HepG2 (cell line): ENCODE data around the gene RAB24. TPM values are rescaled to one million over a fixed set of nuclear protein-coding genes. Genes with fewer than 3 reads are reported as not detected.

Experiments used
- ATAC-seq: fragments of 200-7000 bp; cut with Tn5 transposase; 3 replicates; pipeline ENCODE4 v1.9.1; 2020; ENCODE audit warnings: mild to moderate bottlenecking, moderate library complexity
- BruUV-seq: library from RNA; stranded (reverse); fragments of 400-500 nt; replicated peaks from 2 replicates; lab custom pipeline; 2021; lab: Mats Ljungman, UMichigan
- CTCF ChIA-PET: fragments of 300-600 bp; formaldehyde crosslinking; extraction: SDS; loops from one replicate; lab custom pipeline; 2021; ENCODE audit warnings: low total read pairs, inconsistent platforms, low intra/inter-chr PET ratio; lab: Yijun Ruan, JAX
- POLR2A ChIA-PET: fragments of 350-600 bp; sonication (Branson Sonifier 250); formaldehyde crosslinking; loops from one replicate; lab custom pipeline; 2020; ENCODE audit warnings: antibody characterized with exemption, inconsistent platforms; lab: Yijun Ruan, JAX
- DNase-seq: peaks from one replicate; pipeline ENCODE4 v3.0.0-alpha.2; 2015; ENCODE audit warnings: low spot score
- FAIRE-seq: peaks from 3 replicates; lab custom pipeline; 2011; peaks lifted over from hg19 to GRCh38; lab: Jason Lieb, UNC
- H2AFZ ChIP-seq: one replicate; pipeline ENCODE4 v1.6.1; 2011; ENCODE audit warnings: low read length, inconsistent platforms
- H3K27ac ChIP-seq: fragments of 300-600 bp; 3 replicates; pipeline ENCODE4 v1.8.0; 2011; ENCODE audit warnings: mixed run types, mild to moderate bottlenecking, mixed read lengths, low read length, inconsistent platforms; ENCODE audit not compliant: insufficient read depth; ENCODE audit errors: extremely low read length
- H3K27me3 ChIP-seq, 2 experiments: fragments of 200-600 bp in 1 of 2; 2 replicates in 1 of 2; 3 replicates in 1 of 2; pipeline versions ENCODE4 v1.6.0 to v1.8.0; 2011; ENCODE audit warnings: low read length in 2 of 2, mild to moderate bottlenecking in 2 of 2, moderate library complexity in 2 of 2, inconsistent platforms in 1 of 2; ENCODE audit not compliant: insufficient read depth in 2 of 2, control insufficient read depth in 1 of 2
- H3K36me3 ChIP-seq, 2 experiments: fragments of 200-600 bp in 1 of 2; replicated peaks in 1 of 2; 2 replicates in 1 of 2; 3 replicates in 1 of 2; pipeline versions ENCODE4 v1.5.1 to v1.8.0; 2011; ENCODE audit warnings: low read length in 2 of 2, inconsistent platforms in 1 of 2; ENCODE audit not compliant: insufficient read depth in 2 of 2, control insufficient read depth in 1 of 2
- H3K4me1 ChIP-seq: 2 replicates; pipeline ENCODE4 v1.5.1; 2012; ENCODE audit warnings: low read length, inconsistent platforms; ENCODE audit not compliant: insufficient read depth
- H3K4me2 ChIP-seq: 2 replicates; pipeline ENCODE4 v1.6.0; 2011; ENCODE audit warnings: low read depth, low read length, inconsistent platforms
- H3K4me3 ChIP-seq, 3 experiments: fragments of 200-600 bp in 1 of 3; sonication (generic), shearing (Covaris generic) in 1 of 3; replicated peaks in 1 of 3; 2 replicates each; pipeline ENCODE4 v1.5.1; 2011 to 2016; ENCODE audit warnings: low read length in 3 of 3, inconsistent platforms in 2 of 3, low read depth in 2 of 3, mild to moderate bottlenecking in 2 of 3, control low read depth in 1 of 3, mixed read lengths in 1 of 3; ENCODE audit not compliant: insufficient read depth in 1 of 3
- H3K79me2 ChIP-seq: one replicate; pipeline ENCODE4 v1.6.1; 2011; ENCODE audit warnings: low read length, inconsistent platforms; ENCODE audit not compliant: insufficient read depth
- H3K9ac ChIP-seq: 2 replicates; pipeline ENCODE4 v1.6.0; 2011; ENCODE audit warnings: mild to moderate bottlenecking, low read depth, low read length, inconsistent platforms; ENCODE audit not compliant: insufficient read depth
- H3K9me3 ChIP-seq: 2 replicates; pipeline ENCODE4 v1.5.1; 2012; ENCODE audit warnings: mild to moderate bottlenecking, low read length
- H4K20me1 ChIP-seq: 2 replicates; pipeline ENCODE4 v1.6.0; 2011; ENCODE audit warnings: inconsistent platforms, mild to moderate bottlenecking, low read length, moderate library complexity; ENCODE audit not compliant: insufficient read depth
- AGO2 ChIP-seq: fragments of 200-400 bp; formaldehyde crosslinking; optimal IDR thresholded peaks from 2 replicates; pipeline ENCODE3; 2017; ENCODE audit warnings: mild to moderate bottlenecking, low read depth, low read length, moderate library complexity
- ARID3A ChIP-seq: IDR thresholded peaks from 2 replicates; pipeline ENCODE4 v1.6.1; 2012; ENCODE audit warnings: low read depth, low read length, improper control_type of control experiment
- ATF3 ChIP-seq: sonication (generic); formaldehyde crosslinking; IDR thresholded peaks from 2 replicates; pipeline ENCODE4 v1.4.0; 2020; ENCODE audit warnings: missing genetic modification reagents
- BORCS8-MEF2B ChIP-seq: sonication (generic); formaldehyde crosslinking; IDR thresholded peaks from 2 replicates; pipeline ENCODE4 v1.8.0; 2022; ENCODE audit warnings: mild to moderate bottlenecking, missing genetic modification reagents
- DMAP1 ChIP-seq: IDR thresholded peaks from 2 replicates; pipeline ENCODE4 v1.6.1; 2016
- FOXK2 ChIP-seq: fragments of 450-650 bp; IDR thresholded peaks from 2 replicates; pipeline ENCODE4 v1.6.1; 2016
- KDM5A ChIP-seq: fragments of 200-600 bp; sonication (generic); IDR thresholded peaks from 2 replicates; pipeline ENCODE4 v1.7.0; 2018; ENCODE audit warnings: antibody characterized with exemption, mild to moderate bottlenecking, low read length, borderline replicate concordance
- WGBS: methylation state at CpG from one replicate; pipeline ENCODE4 v1.1.6; 2017; ENCODE audit warnings: low lambda C conversion rate; 5-methylcytosine and 5-hydroxymethylcytosine counted together
- in situ Hi-C: cut with HindIII; loops from 2 replicates; pipeline ENCODE4 v1.10.0; 2017; ENCODE audit warnings: low pct_unique_long_range_greater_than_20kb; ENCODE audit not compliant: extremely low pct_ligation_motif_present
- intact Hi-C: fragments of 100-400 bp; cut with micrococcal nuclease; formaldehyde crosslinking; loops from one replicate; pipeline ENCODE4 v1.10.0; 2022; ENCODE audit not compliant: unreplicated experiment
- polyA plus RNA-seq, 8 experiments: library from polyadenylated mRNA; depleted of rRNA in 3 of 8; stranded (reverse) in 7 of 8; unstranded in 1 of 8; fragments of >200 nt; fragmentation: Illumina TruSeq in 4 of 8; extraction: Trizol in 4 of 8; gene quantifications; 2 replicates each; pipeline versions ENCODE4 v1.2.1 to v1.2.3, GENCODE V29; 2011 to 2016; ENCODE audit warnings: low read depth in 4 of 8, missing spikeins in 1 of 8, mixed read lengths in 1 of 8; ENCODE audit not compliant: insufficient read depth in 1 of 8
- total RNA-seq, 5 experiments: library from RNA; depleted of rRNA; stranded (reverse); fragments of >200 nt; fragmentation: Illumina TruSeq; extraction: Trizol; gene quantifications; 2 replicates each; pipeline ENCODE4 v1.2.3, GENCODE V29; 2016; ENCODE audit warnings: low read depth in 1 of 5

RAB24 gene
- total and polyA plus RNA-seq, 2 of the 13 experiments (the other 11 are each of a cell fraction or from before 2014, with no cell fraction given): 22.9 to 63.7 TPM

DNA sequence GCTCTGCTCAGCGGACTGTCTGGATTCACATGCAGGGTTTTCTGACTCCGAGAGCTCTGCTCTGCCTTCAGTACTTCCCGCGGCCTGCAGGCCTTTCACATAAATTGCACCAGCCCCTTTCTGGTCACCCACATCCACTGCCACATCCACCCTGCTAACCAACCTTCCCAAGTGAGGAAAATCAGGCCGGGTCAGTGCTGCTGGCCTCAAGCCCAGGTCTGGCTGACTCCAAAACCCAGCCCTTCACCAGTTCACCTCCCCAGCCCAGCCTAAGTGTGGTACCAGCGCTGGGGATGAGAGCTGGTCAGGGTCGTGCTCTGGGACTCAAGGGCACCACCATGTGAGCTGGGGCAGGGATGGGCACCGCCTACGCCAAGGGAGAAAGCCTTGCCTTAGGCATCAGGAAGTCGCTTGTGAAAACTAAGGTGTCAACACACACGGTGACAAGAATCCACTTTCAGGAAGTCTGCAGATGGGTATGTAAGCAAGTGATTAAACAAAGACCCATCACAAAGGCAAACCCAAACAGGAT lies 35.7 kb upstream of the RAB24 start:
- no peak overlapping the region for H2AFZ ChIP-seq
- H3K9ac ChIP-seq: no peak overlapping the region
- no peak overlapping the region for H3K4me2 ChIP-seq
- H3K79me2 ChIP-seq: peaks cover 26% of the 10 kb centered on the region
- DNase-seq (no peak), FAIRE-seq (no peak), ATAC-seq (no peak)
- no TSS peak for BruUV-seq
- CTCF ChIA-PET: interaction anchor here (1.1 kb wide), 1 partner anchor 21 kb away, joined by 4 read pairs; no protein-coding TSS in a partner anchor
- 96% methylated on average over 11 of the region's 11 CpGs for WGBS
- POLR2A ChIA-PET: interaction anchor here (1.0 kb wide), 1 partner anchor 39 kb away, joined by 3 read pairs; no protein-coding TSS in a partner anchor
- H3K27ac ChIP-seq: no peak overlapping the region
- in situ Hi-C loops (no loop called here), intact Hi-C loops (no loop called here)
- 0 out of 2 replicates have a peak, but pooled peaks cover 3% of the 10 kb centered on the region for H4K20me1 ChIP-seq
- H3K4me3 ChIP-seq: no peak overlapping the region
- H3K4me1 ChIP-seq: no peaks in the 10 kb centered on the region
- H3K27me3 ChIP-seq: no peaks in the 10 kb centered on the region
- H3K36me3 ChIP-seq: peaks cover 28 to 69% of the 10 kb centered on the region in 2 experiments
- no peaks in the 10 kb centered on the region for H3K9me3 ChIP-seq
- TF ChIP-seq ARID3A (no peak), FOXK2 (no peak), ATF3 (no peak)

GRCh38 chr5:177338251-177339106 lies 35.0 kb upstream of the RAB24 start:
- 98% methylated on average over 8 of the region's 22 CpGs for WGBS
- DNase-seq: no peak
- Histone ChIP-seq H3K36me3 (peaks cover 32 to 72% of the 10 kb centered on the region in 2 experiments), H3K27ac (no peak overlapping the region), H3K27me3 (no peaks in the 10 kb centered on the region), H3K4me3 (no peak overlapping the region), H3K9ac (no peak overlapping the region), H3K4me2 (no peak overlapping the region), H3K4me1 (no peaks in the 10 kb centered on the region), H3K9me3 (no peaks in the 10 kb centered on the region), H4K20me1 (0 out of 2 replicates have a peak, but pooled peaks cover 3% of the 10 kb centered on the region), H2AFZ (no peak overlapping the region), H3K79me2 (peaks cover 22% of the 10 kb centered on the region)
- TF ChIP-seq AGO2: peak; percentile 43
- no peak for TF ChIP-seq DMAP1 (CRISPR knock-in tag)
- TF ChIP-seq KDM5A: no peak
- TF ChIP-seq BORCS8-MEF2B (CRISPR knock-in tag): no peak
- ATAC-seq: no peak
- CTCF ChIA-PET: interaction anchor here (1.1 kb wide), 1 partner anchor 21 kb away, joined by 4 read pairs; no protein-coding TSS in a partner anchor
- POLR2A ChIA-PET: interaction anchor here (1.0 kb wide), 1 partner anchor 40 kb away, joined by 3 read pairs; no protein-coding TSS in a partner anchor
- no peak for FAIRE-seq
- in situ Hi-C loops (no loop called here), intact Hi-C loops (no loop called here)
- BruUV-seq: no TSS peak
